BLaER1 (cell line): ENCODE measurements around the gene PVALB.
A peak's percentile ranks its signal among the peaks of the same experiment; 100 is the strongest.
"Not testable (repeated sequence)": the region's sequence is repeated elsewhere in the genome, so short reads cannot be mapped to it uniquely, and the experiment has no call there.

ENCODE experiments used
- H3K27ac ChIP-seq: shearing (Covaris generic); formaldehyde crosslinking; 2 replicates; pipeline ENCODE4 v1.8.1; 2022
- H3K27me3 ChIP-seq: shearing (Covaris generic); formaldehyde crosslinking; 2 replicates; pipeline ENCODE4 v1.8.1; 2022
- H3K36me3 ChIP-seq: shearing (Covaris generic); formaldehyde crosslinking; 2 replicates; pipeline ENCODE4 v1.8.1; 2022
- H3K4me1 ChIP-seq: shearing (Covaris generic); formaldehyde crosslinking; 2 replicates; pipeline ENCODE4 v1.8.1; 2022
- H3K4me2 ChIP-seq: shearing (Covaris generic); formaldehyde crosslinking; 2 replicates; pipeline ENCODE4 v1.8.1; 2022
- H3K4me3 ChIP-seq: shearing (Covaris generic); formaldehyde crosslinking; 2 replicates; pipeline ENCODE4 v1.8.1; 2022
- H3K9ac ChIP-seq: shearing (Covaris generic); formaldehyde crosslinking; 2 replicates; pipeline ENCODE4 v1.8.1; 2022
- H3K9me3 ChIP-seq: shearing (Covaris generic); formaldehyde crosslinking; 2 replicates; pipeline ENCODE4 v1.8.1; 2022
- H4K20me1 ChIP-seq: shearing (Covaris generic); formaldehyde crosslinking; 2 replicates; pipeline ENCODE4 v1.8.1; 2022
- Cebpa-rat ChIP-seq: shearing (Covaris generic); IDR thresholded peaks from 2 replicates; pipeline ENCODE4 v1.8.1; 2022

The PVALB gene

GRCh38 chr22:36761553-36762240 lies 55.1 kb downstream of the PVALB start:
- peaks cover 40% of the 10 kb centered on the region for H3K36me3 ChIP-seq
- no peak overlapping the region for H3K27ac ChIP-seq
- no peak for TF ChIP-seq Cebpa-rat
- no peaks in the 10 kb centered on the region for H3K27me3 ChIP-seq
- H3K9me3 ChIP-seq, result peaks cover 17% of the 10 kb centered on the region
- no peaks in the 10 kb centered on the region for H4K20me1 ChIP-seq
- H3K4me3 ChIP-seq, result no peak overlapping the region
- H3K4me1 ChIP-seq, result peaks cover 50% of the 10 kb centered on the region
- no peak overlapping the region for H3K9ac ChIP-seq
- no peak overlapping the region for H3K4me2 ChIP-seq

GRCh38 chr22:36760786-36761185 lies 56.0 kb downstream of the PVALB start:
- Histone ChIP-seq H3K27ac (no peak overlapping the region), H4K20me1 (no peaks in the 10 kb centered on the region), H3K4me2 (no peak overlapping the region), H3K9ac (no peak overlapping the region), H3K9me3 (peaks cover 17% of the 10 kb centered on the region), H3K27me3 (no peaks in the 10 kb centered on the region), H3K4me3 (no peak overlapping the region), H3K4me1 (peaks cover 50% of the 10 kb centered on the region), H3K36me3 (peaks cover 39% of the 10 kb centered on the region)
- no peak for TF ChIP-seq Cebpa-rat

- Histone ChIP-seq H3K4me1 (peaks cover 47% of the 10 kb centered on the region), H3K4me3 (no peak overlapping the region), H3K9ac (no peak overlapping the region), H3K27me3 (no peaks in the 10 kb centered on the region), H3K9me3 (peaks cover 17% of the 10 kb centered on the region), H3K4me2 (peak overlapping the region; percentile 62), H3K27ac (0 out of 2 replicates have a peak overlapping the region, but pooled peaks have one; percentile 1), H4K20me1 (no peaks in the 10 kb centered on the region), H3K36me3 (peaks cover 29% of the 10 kb centered on the region)
- TF ChIP-seq Cebpa-rat, result no peak
Measured at GRCh38 chr22:36759481-36760159, 57.2 kb downstream of the PVALB start.

GRCh38 chr22:36758792-36759271 lies 58.0 kb downstream of the PVALB start:
- H3K27ac ChIP-seq, result peak overlapping the region; percentile 1; the same call in 1 of the 2 replicates
- peak overlapping the region; percentile 62 for H3K4me2 ChIP-seq
- H3K4me1 ChIP-seq, result peaks cover 47% of the 10 kb centered on the region
- H3K9me3 ChIP-seq, result peaks cover 17% of the 10 kb centered on the region
- no peaks in the 10 kb centered on the region for H4K20me1 ChIP-seq
- H3K4me3 ChIP-seq, result no peak overlapping the region
- H3K36me3 ChIP-seq, result peaks cover 22% of the 10 kb centered on the region
- no peaks in the 10 kb centered on the region for H3K27me3 ChIP-seq
- H3K9ac ChIP-seq, result no peak overlapping the region
- TF ChIP-seq Cebpa-rat, result no peak

- no peak overlapping the region for H3K4me3 ChIP-seq
- H3K27me3 ChIP-seq, result no peaks in the 10 kb centered on the region
- no peak for TF ChIP-seq Cebpa-rat
- peak overlapping the region; percentile 89 for H3K4me2 ChIP-seq
- H3K27ac ChIP-seq, result no peak overlapping the region
- peaks cover 47% of the 10 kb centered on the region for H3K4me1 ChIP-seq
- no peak overlapping the region for H3K9ac ChIP-seq
- no peaks in the 10 kb centered on the region for H4K20me1 ChIP-seq
- H3K9me3 ChIP-seq, result peaks cover 6% of the 10 kb centered on the region
- H3K36me3 ChIP-seq, result peaks cover 11% of the 10 kb centered on the region
Measured at GRCh38 chr22:36757668-36758211, 59.1 kb downstream of the PVALB start.

- peaks cover 47% of the 10 kb centered on the region for H3K4me1 ChIP-seq
- no peak overlapping the region for H3K4me3 ChIP-seq
- H4K20me1 ChIP-seq, result no peaks in the 10 kb centered on the region
- H3K4me2 ChIP-seq, result peak overlapping the region; percentile 89
- no peak for TF ChIP-seq Cebpa-rat
- peak overlapping the region; percentile 69 for H3K27ac ChIP-seq
- H3K27me3 ChIP-seq, result no peaks in the 10 kb centered on the region
- H3K9ac ChIP-seq, result peak overlapping the region; percentile 34; the same call in 1 of the 2 replicates
- peaks cover 3% of the 10 kb centered on the region; the same call in 1 of the 2 replicates for H3K36me3 ChIP-seq
- H3K9me3 ChIP-seq, result no peaks in the 10 kb centered on the region
Measured at GRCh38 chr22:36756746-36757655, 59.8 kb downstream of the PVALB start.

GRCh38 chr22:36756031-36756430 lies 60.8 kb downstream of the PVALB start:
- Histone ChIP-seq H3K27ac (peak overlapping the region; percentile 69), H3K27me3 (no peaks in the 10 kb centered on the region), H3K9me3 (no peaks in the 10 kb centered on the region), H3K4me3 (no peak overlapping the region; the same call in 1 of the 2 replicates), H3K4me1 (peaks cover 47% of the 10 kb centered on the region), H3K4me2 (peak overlapping the region; percentile 89), H4K20me1 (no peaks in the 10 kb centered on the region), H3K36me3 (no peaks in the 10 kb centered on the region), H3K9ac (peak overlapping the region; percentile 34; the same call in 1 of the 2 replicates)
- TF ChIP-seq Cebpa-rat, result no peak

- TF ChIP-seq Cebpa-rat, result no peak
- Histone ChIP-seq H3K27ac (peak overlapping the region; percentile 69; the same call in 1 of the 2 replicates), H3K4me2 (peak overlapping the region; percentile 89; the same call in 1 of the 2 replicates), H3K9me3 (no peaks in the 10 kb centered on the region), H3K4me1 (peaks cover 47% of the 10 kb centered on the region), H3K36me3 (no peaks in the 10 kb centered on the region), H3K27me3 (no peaks in the 10 kb centered on the region), H4K20me1 (no peaks in the 10 kb centered on the region), H3K9ac (no peak overlapping the region), H3K4me3 (no peak overlapping the region)
Measured at GRCh38 chr22:36755316-36755715, 61.5 kb downstream of the PVALB start.

- H4K20me1 ChIP-seq, H3K27ac ChIP-seq, H3K27me3 ChIP-seq, H3K9ac ChIP-seq, H3K4me2 ChIP-seq, H3K4me3 ChIP-seq, H3K36me3 ChIP-seq, H3K9me3 ChIP-seq: not testable (repeated sequence)
- peaks cover 45% of the 10 kb centered on the region for H3K4me1 ChIP-seq
Measured at GRCh38 chr22:36754881-36755280, 62.0 kb downstream of the PVALB start.
